ENCODE measurements around the gene DEGS1.

DEGS1 gene

DNA sequence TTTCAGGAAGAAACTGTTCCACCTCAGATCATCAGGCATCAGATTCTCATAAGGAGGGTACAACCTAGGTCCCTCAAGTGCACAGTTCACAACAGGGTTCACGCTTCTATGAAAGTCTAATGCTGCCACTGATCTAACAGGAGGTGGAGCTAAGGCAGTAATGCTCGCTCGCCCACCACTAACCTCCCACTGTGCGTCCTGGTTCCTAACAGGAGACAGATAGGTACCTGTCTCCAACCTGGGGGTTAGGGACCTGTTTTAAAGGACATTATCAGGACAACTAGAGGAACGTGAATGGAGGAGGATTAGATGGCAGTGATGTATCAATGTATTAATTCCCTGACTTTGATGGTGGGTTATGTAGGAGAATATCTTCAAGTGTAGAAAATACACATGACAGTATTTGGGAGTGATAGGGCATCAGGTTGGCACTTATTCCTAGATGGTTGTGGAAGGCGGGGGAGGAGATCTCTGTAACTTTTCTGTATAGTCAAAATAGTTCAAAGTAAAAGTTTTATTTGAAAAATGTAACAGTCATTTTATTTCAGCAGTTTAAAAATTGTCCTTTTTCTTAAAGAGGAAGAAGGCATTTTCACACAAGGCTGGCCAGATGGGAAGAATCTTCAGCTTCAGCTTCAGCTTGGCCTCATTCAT, 43.9 kb downstream of the DEGS1 start:
- Histone ChIP-seq H3F3A (ENCODE audit: control insufficient read depth, insufficient read depth) (0 out of 2 replicates have a peak, but pooled peaks cover 2% of the 10 kb centered on the region), H3K27ac (ENCODE audit: low read depth, low read length) (no peak overlapping the region), H3K4me1 (ENCODE audit: control insufficient read depth, low read length) (no peaks in the 10 kb centered on the region), H3K4me2 (ENCODE audit: low read length) (no peak overlapping the region), H3K79me2 (ENCODE audit: control insufficient read depth, low read length) (no peaks in the 10 kb centered on the region), H3K4me3 (ENCODE audit: low read length) (no peak overlapping the region), H3K27me3 (ENCODE audit: control insufficient read depth, low read length) (no peaks in the 10 kb centered on the region), H3K36me3 (ENCODE audit: control insufficient read depth, low read length) (peaks cover 30% of the 10 kb centered on the region), H4K20me1 (ENCODE audit: control insufficient read depth, insufficient read depth, low read depth, low read length) (no peaks in the 10 kb centered on the region), H3K9me2 (replicated peaks; ENCODE audit: control insufficient read depth, low read length) (no peaks in the 10 kb centered on the region), H3K9me3 (ENCODE audit: control insufficient read depth, insufficient read depth, low read length) (no peaks in the 10 kb centered on the region)
- TF ChIP-seq EZH2phosphoT487 (IDR thresholded peaks at IDR 0.05; ENCODE audit: borderline replicate concordance, low read length) (no peak), CTCF (IDR thresholded peaks at IDR 0.05; ENCODE audit: low read depth, low read length, poor library complexity, severe bottlenecking) (no peak)

DNA sequence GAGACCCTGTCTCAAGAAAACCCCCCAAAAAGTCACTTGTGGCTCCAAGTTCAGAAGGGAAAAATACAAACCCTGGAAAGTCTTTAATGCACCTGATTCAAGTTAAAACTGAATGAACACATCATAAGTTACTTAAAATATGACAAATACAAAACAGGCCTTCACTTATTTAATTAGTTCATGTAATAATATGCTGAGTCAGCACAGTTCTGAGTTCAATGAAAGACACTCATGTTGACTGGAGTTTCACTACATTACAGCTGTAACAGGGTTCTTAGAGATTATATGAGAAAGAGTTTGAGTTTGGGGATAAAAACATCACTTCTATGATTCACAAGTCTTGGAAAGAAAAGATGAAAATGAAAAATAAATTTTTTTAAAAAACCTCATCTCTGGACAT, 51.0 kb downstream of the DEGS1 start:
- no peak overlapping the region for H3K4me2 ChIP-seq (ENCODE audit: low read length)
- H3K79me2 ChIP-seq (ENCODE audit: control insufficient read depth, low read length), result no peaks in the 10 kb centered on the region
- no peak overlapping the region for H3K4me3 ChIP-seq (ENCODE audit: low read length)
- H3K27me3 ChIP-seq (ENCODE audit: control insufficient read depth, low read length), result no peaks in the 10 kb centered on the region
- no peaks in the 10 kb centered on the region for H3F3A ChIP-seq (ENCODE audit: control insufficient read depth, insufficient read depth)
- H3K9me2 ChIP-seq (replicated peaks; ENCODE audit: control insufficient read depth, low read length), result no peaks in the 10 kb centered on the region
- H3K4me1 ChIP-seq (ENCODE audit: control insufficient read depth, low read length), result peaks cover 5% of the 10 kb centered on the region
- H3K27ac ChIP-seq (ENCODE audit: low read depth, low read length), result no peak overlapping the region
- peaks cover 36% of the 10 kb centered on the region for H3K36me3 ChIP-seq (ENCODE audit: control insufficient read depth, low read length)
- no peaks in the 10 kb centered on the region for H4K20me1 ChIP-seq (ENCODE audit: control insufficient read depth, insufficient read depth, low read depth, low read length)
- no peaks in the 10 kb centered on the region for H3K9me3 ChIP-seq (ENCODE audit: control insufficient read depth, insufficient read depth, low read length)
- TF ChIP-seq EZH2phosphoT487 (IDR thresholded peaks at IDR 0.05; ENCODE audit: borderline replicate concordance, low read length) (no peak), CTCF (IDR thresholded peaks at IDR 0.05; ENCODE audit: low read depth, low read length, poor library complexity, severe bottlenecking) (no peak)

DNA sequence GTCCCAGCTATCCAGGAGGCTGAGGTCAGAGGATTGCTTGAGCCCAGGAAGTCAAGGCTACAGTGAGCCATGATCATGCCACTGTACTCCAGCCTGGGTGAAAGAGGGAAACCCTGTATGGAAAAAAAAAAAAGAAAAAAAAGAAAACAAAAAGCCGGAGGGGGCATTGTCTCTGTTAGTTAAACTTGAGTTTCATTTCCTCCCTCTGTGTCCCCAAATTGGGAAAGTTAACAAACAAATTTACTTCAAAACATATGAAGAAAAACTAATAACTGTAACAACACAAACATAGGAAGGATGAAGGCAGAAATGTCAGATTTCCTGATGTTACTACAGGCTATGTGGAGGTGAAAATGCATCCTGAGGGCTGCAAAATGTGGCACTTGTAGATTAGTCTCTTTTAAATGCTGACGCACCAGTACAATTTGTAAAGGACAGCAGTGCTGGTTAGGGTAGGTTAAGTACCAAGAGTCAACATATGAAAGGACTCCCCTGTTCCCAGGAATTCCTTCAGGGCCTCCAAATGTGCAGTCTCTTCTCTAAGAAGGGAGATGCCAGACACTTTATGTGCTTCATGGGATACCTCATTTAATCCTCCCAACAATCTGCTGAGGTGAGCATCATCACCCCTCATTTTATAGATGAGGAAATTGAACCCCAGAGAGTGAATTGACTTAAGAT, 52.9 kb downstream of the DEGS1 start:
- no peak overlapping the region for H3K4me2 ChIP-seq (ENCODE audit: low read length)

More for the DNA sequence above, 52.9 kb downstream of the DEGS1 start:
- Histone ChIP-seq H3K27me3 (ENCODE audit: control insufficient read depth, low read length) (no peaks in the 10 kb centered on the region), H3K79me2 (ENCODE audit: control insufficient read depth, low read length) (no peaks in the 10 kb centered on the region), H3K27ac (ENCODE audit: low read depth, low read length) (no peak overlapping the region), H3F3A (ENCODE audit: control insufficient read depth, insufficient read depth) (no peaks in the 10 kb centered on the region), H3K4me3 (ENCODE audit: low read length) (no peak overlapping the region), H3K36me3 (ENCODE audit: control insufficient read depth, low read length) (peaks cover 31% of the 10 kb centered on the region), H4K20me1 (ENCODE audit: control insufficient read depth, insufficient read depth, low read depth, low read length) (no peaks in the 10 kb centered on the region), H3K9me2 (replicated peaks; ENCODE audit: control insufficient read depth, low read length) (no peaks in the 10 kb centered on the region), H3K9me3 (ENCODE audit: control insufficient read depth, insufficient read depth, low read length) (no peaks in the 10 kb centered on the region), H3K4me1 (ENCODE audit: control insufficient read depth, low read length) (peaks cover 9% of the 10 kb centered on the region)
- no peak for TF ChIP-seq CTCF (IDR thresholded peaks at IDR 0.05; ENCODE audit: low read depth, low read length, poor library complexity, severe bottlenecking)
- TF ChIP-seq EZH2phosphoT487 (IDR thresholded peaks at IDR 0.05; ENCODE audit: borderline replicate concordance, low read length), result no peak
